ENCODE measurements around the gene TAS1R2.

The TAS1R2 gene

GRCh38 chr1:18796950-18797349 lies 62.5 kb downstream of the TAS1R2 start:
- FAIRE-seq, result no peak

- FAIRE-seq, result no peak
Observed at GRCh38 chr1:18795002-18795689, 64.3 kb downstream of the TAS1R2 start.

GRCh38 chr1:18794561-18794960 lies 64.9 kb downstream of the TAS1R2 start:
- FAIRE-seq, result no peak

GRCh38 chr1:18794051-18794450 lies 65.4 kb downstream of the TAS1R2 start:
- no peak for FAIRE-seq

- FAIRE-seq, result no peak
Observed at GRCh38 chr1:18793164-18793563, 66.3 kb downstream of the TAS1R2 start.

- no peak for FAIRE-seq
Observed at GRCh38 chr1:18792747-18793146, 66.7 kb downstream of the TAS1R2 start.
